Measurements from ENCODE around the gene ABCE1.

ABCE1 gene

DNA sequence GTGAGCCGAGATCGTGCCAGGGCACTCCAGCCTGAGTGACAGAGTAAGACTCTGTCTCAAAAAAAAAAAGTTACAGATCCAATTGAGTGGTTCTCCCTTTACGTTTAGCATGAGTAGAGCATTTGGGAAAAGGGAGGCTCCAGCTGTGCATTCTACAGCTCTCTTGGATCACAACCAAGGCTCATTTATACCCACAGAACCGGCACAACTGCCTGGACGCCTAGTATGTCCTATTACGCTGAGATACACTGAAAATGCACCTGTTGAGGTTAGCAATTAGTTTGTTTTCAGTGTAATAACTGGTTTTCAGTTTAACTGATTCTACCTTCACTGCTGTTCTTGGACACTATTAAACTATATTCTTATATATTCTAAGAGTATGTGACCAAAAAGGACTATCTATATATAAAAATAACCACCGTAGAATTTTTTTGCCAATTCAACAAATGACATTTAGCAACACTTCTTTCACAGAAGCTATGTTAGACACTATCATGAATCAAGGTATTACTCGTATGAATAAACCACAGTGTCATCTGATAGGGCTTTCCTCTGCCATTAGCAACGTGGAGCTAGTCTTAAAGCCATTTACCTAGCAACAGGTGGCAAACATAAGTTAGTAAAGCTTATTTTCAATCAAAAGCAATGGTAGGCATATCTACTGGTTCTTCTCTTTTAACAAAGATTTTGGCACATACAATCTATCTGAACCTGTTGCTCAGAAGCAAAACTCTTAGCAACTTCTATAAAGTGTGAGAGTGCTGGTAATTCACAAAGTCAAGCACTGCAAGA is 78.7 kb downstream of the ABCE1 start:
- H3K4me3 ChIP-seq (ENCODE audit: low read length): peak overlapping the region; percentile 100
- H4K20me1 ChIP-seq (ENCODE audit: control insufficient read depth, insufficient read depth, low read depth, low read length): peaks cover 4% of the 10 kb centered on the region; the same call in 1 of the 2 replicates
- peak overlapping the region; percentile 76 for H3K4me2 ChIP-seq (ENCODE audit: low read length)
- H3K4me1 ChIP-seq (ENCODE audit: control insufficient read depth, low read length): peaks cover 30% of the 10 kb centered on the region
- H3K9me2 ChIP-seq (replicated peaks; ENCODE audit: control insufficient read depth, low read length): no peaks in the 10 kb centered on the region
- no peaks in the 10 kb centered on the region for H3K9me3 ChIP-seq (ENCODE audit: control insufficient read depth, insufficient read depth, low read length)
- peaks cover 8% of the 10 kb centered on the region; the same call in 1 of the 2 replicates for H3F3A ChIP-seq (ENCODE audit: control insufficient read depth, insufficient read depth)
- peaks cover 89% of the 10 kb centered on the region for H3K79me2 ChIP-seq (ENCODE audit: control insufficient read depth, low read length)
- H3K27me3 ChIP-seq (ENCODE audit: control insufficient read depth, low read length): no peaks in the 10 kb centered on the region
- TF ChIP-seq, protein P1, sequence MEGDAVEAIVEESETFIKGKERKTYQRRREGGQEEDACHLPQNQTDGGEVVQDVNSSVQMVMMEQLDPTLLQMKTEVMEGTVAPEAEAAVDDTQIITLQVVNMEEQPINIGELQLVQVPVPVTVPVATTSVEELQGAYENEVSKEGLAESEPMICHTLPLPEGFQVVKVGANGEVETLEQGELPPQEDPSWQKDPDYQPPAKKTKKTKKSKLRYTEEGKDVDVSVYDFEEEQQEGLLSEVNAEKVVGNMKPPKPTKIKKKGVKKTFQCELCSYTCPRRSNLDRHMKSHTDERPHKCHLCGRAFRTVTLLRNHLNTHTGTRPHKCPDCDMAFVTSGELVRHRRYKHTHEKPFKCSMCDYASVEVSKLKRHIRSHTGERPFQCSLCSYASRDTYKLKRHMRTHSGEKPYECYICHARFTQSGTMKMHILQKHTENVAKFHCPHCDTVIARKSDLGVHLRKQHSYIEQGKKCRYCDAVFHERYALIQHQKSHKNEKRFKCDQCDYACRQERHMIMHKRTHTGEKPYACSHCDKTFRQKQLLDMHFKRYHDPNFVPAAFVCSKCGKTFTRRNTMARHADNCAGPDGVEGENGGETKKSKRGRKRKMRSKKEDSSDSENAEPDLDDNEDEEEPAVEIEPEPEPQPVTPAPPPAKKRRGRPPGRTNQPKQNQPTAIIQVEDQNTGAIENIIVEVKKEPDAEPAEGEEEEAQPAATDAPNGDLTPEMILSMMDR (IDR thresholded peaks at IDR 0.05; ENCODE audit: low read depth, low read length, poor library complexity, severe bottlenecking): no peak
- TF ChIP-seq EZH2phosphoT487 (IDR thresholded peaks at IDR 0.05; ENCODE audit: borderline replicate concordance, low read length): no peak
- no peak overlapping the region for H3K27ac ChIP-seq (ENCODE audit: low read depth, low read length)
- H3K36me3 ChIP-seq (ENCODE audit: control insufficient read depth, low read length): peaks cover 67% of the 10 kb centered on the region

DNA sequence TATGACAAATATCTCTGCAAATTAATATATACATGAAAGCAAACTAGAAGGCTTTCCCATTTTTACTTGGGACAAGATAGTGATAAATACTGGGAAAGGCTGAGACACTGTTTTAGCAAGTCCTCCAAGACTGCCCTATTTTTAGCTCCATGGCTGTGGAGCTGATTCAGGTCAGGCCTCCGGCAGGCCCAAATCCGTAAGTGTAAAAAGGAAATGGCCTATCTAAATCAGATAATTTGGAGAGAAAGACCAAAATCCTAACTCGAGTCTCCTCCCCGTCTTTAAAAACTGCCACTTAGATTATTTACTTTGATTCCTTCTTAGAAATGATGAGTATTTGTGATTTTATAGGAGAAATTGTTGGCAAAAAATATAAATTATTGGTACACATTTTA is 79.4 kb downstream of the ABCE1 start:
- Histone ChIP-seq H3K27me3 (ENCODE audit: control insufficient read depth, low read length) (no peaks in the 10 kb centered on the region), H3K4me1 (ENCODE audit: control insufficient read depth, low read length) (peaks cover 37% of the 10 kb centered on the region), H3K4me2 (ENCODE audit: low read length) (peak overlapping the region; percentile 76), H3K27ac (ENCODE audit: low read depth, low read length) (no peak overlapping the region), H3K79me2 (ENCODE audit: control insufficient read depth, low read length) (peaks cover 82% of the 10 kb centered on the region), H3F3A (ENCODE audit: control insufficient read depth, insufficient read depth) (peaks cover 11% of the 10 kb centered on the region; the same call in 1 of the 2 replicates), H3K4me3 (ENCODE audit: low read length) (peak overlapping the region; percentile 100), H3K9me2 (replicated peaks; ENCODE audit: control insufficient read depth, low read length) (no peaks in the 10 kb centered on the region), H4K20me1 (ENCODE audit: control insufficient read depth, insufficient read depth, low read depth, low read length) (peaks cover 4% of the 10 kb centered on the region; the same call in 1 of the 2 replicates), H3K9me3 (ENCODE audit: control insufficient read depth, insufficient read depth, low read length) (no peaks in the 10 kb centered on the region), H3K36me3 (ENCODE audit: control insufficient read depth, low read length) (peaks cover 61% of the 10 kb centered on the region)
- TF ChIP-seq EZH2phosphoT487 (IDR thresholded peaks at IDR 0.05; ENCODE audit: borderline replicate concordance, low read length): no peak

DNA sequence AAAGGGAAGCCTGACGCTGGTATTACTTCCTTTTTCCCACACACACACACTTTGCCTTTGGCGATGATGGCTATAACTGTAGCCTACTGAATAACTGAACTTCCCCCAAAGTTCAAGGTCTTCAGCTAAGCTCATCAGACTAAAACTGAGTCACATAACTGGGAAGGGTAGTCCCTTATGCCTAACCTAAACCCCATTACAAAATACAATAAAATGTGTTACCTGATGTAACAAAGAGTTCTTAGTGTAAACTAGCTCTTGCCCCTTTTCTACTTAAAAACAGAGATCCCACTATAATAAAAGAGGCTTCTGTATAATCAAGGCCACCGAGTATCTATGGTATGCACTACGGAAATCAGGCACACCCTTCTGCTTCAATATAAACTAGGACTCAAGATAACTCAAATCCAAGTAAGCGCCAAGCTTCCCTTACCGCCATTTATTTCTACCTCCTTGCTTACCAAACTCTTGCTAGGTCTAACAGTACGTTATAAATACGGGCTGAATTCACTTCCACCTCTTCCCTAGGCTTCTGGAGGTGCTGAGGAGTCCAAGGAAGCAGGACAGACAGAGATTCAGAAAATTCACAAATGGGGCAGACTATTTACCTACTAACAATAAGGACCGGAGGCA is 79.9 kb downstream of the ABCE1 start:
- H3K27ac ChIP-seq (ENCODE audit: low read depth, low read length): peak overlapping the region; percentile 85
- peak overlapping the region; percentile 76 for H3K4me2 ChIP-seq (ENCODE audit: low read length)
- H3K9me3 ChIP-seq (ENCODE audit: control insufficient read depth, insufficient read depth, low read length): no peaks in the 10 kb centered on the region
- H3K4me3 ChIP-seq (ENCODE audit: low read length): peak overlapping the region; percentile 100
- peaks cover 4% of the 10 kb centered on the region; the same call in 1 of the 2 replicates for H4K20me1 ChIP-seq (ENCODE audit: control insufficient read depth, insufficient read depth, low read depth, low read length)
- H3K27me3 ChIP-seq (ENCODE audit: control insufficient read depth, low read length): no peaks in the 10 kb centered on the region
- no peaks in the 10 kb centered on the region for H3K9me2 ChIP-seq (replicated peaks; ENCODE audit: control insufficient read depth, low read length)
- no peak for TF ChIP-seq EZH2phosphoT487 (IDR thresholded peaks at IDR 0.05; ENCODE audit: borderline replicate concordance, low read length)
- TF ChIP-seq, protein P1 (IDR thresholded peaks at IDR 0.05; ENCODE audit: low read depth, low read length, poor library complexity, severe bottlenecking): no peak
- peaks cover 16% of the 10 kb centered on the region for H3F3A ChIP-seq (ENCODE audit: control insufficient read depth, insufficient read depth)
- peaks cover 78% of the 10 kb centered on the region for H3K79me2 ChIP-seq (ENCODE audit: control insufficient read depth, low read length)
- H3K4me1 ChIP-seq (ENCODE audit: control insufficient read depth, low read length): peaks cover 42% of the 10 kb centered on the region
- peaks cover 56% of the 10 kb centered on the region for H3K36me3 ChIP-seq (ENCODE audit: control insufficient read depth, low read length)

Data from DOHH2 (cell line).